Measurements from ENCODE around the gene IQSEC1.

- TF ChIP-seq, protein P1, sequence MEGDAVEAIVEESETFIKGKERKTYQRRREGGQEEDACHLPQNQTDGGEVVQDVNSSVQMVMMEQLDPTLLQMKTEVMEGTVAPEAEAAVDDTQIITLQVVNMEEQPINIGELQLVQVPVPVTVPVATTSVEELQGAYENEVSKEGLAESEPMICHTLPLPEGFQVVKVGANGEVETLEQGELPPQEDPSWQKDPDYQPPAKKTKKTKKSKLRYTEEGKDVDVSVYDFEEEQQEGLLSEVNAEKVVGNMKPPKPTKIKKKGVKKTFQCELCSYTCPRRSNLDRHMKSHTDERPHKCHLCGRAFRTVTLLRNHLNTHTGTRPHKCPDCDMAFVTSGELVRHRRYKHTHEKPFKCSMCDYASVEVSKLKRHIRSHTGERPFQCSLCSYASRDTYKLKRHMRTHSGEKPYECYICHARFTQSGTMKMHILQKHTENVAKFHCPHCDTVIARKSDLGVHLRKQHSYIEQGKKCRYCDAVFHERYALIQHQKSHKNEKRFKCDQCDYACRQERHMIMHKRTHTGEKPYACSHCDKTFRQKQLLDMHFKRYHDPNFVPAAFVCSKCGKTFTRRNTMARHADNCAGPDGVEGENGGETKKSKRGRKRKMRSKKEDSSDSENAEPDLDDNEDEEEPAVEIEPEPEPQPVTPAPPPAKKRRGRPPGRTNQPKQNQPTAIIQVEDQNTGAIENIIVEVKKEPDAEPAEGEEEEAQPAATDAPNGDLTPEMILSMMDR (IDR thresholded peaks at IDR 0.05), result no peak
- TF ChIP-seq POLR2A (IDR thresholded peaks at IDR 0.05), result no peak
- no peak for TF ChIP-seq POLR2AphosphoS5 (IDR thresholded peaks at IDR 0.05)
Observed at GRCh38 chr3:13122081-13123012, 49.1 kb upstream of the IQSEC1 start.

All from prostate gland (tissue), 2 donors.